22Rv1 (cell line): ENCODE data around the gene LILRA5.

Experiments
- CTCF ChIP-seq: fragments of 450-650 bp; IDR thresholded peaks from 2 replicates; pipeline ENCODE4 v1.5.1; 2017; ENCODE audit warnings: mild to moderate bottlenecking
- ZFX ChIP-seq: fragments of 450-650 bp; IDR thresholded peaks from 2 replicates; pipeline ENCODE4 v1.6.1; 2017; ENCODE audit warnings: antibody characterized with exemption, borderline replicate concordance

GRCh38 chr19:54336893-54337857 lies 24.2 kb upstream of the LILRA5 start:
- no peak for TF ChIP-seq CTCF
- no peak for TF ChIP-seq ZFX
